ENCODE measurements around the gene LASP1.

- TF ChIP-seq CTCF (IDR thresholded peaks at IDR 0.05; ENCODE audit: insufficient read depth, low read length) (no peak), POLR2AphosphoS5 (IDR thresholded peaks at IDR 0.05; ENCODE audit: low read depth) (no peak), SPI1 (IDR thresholded peaks at IDR 0.05; ENCODE audit: borderline replicate concordance, low read depth) (no peak)
- TF ChIP-seq, protein P1, sequence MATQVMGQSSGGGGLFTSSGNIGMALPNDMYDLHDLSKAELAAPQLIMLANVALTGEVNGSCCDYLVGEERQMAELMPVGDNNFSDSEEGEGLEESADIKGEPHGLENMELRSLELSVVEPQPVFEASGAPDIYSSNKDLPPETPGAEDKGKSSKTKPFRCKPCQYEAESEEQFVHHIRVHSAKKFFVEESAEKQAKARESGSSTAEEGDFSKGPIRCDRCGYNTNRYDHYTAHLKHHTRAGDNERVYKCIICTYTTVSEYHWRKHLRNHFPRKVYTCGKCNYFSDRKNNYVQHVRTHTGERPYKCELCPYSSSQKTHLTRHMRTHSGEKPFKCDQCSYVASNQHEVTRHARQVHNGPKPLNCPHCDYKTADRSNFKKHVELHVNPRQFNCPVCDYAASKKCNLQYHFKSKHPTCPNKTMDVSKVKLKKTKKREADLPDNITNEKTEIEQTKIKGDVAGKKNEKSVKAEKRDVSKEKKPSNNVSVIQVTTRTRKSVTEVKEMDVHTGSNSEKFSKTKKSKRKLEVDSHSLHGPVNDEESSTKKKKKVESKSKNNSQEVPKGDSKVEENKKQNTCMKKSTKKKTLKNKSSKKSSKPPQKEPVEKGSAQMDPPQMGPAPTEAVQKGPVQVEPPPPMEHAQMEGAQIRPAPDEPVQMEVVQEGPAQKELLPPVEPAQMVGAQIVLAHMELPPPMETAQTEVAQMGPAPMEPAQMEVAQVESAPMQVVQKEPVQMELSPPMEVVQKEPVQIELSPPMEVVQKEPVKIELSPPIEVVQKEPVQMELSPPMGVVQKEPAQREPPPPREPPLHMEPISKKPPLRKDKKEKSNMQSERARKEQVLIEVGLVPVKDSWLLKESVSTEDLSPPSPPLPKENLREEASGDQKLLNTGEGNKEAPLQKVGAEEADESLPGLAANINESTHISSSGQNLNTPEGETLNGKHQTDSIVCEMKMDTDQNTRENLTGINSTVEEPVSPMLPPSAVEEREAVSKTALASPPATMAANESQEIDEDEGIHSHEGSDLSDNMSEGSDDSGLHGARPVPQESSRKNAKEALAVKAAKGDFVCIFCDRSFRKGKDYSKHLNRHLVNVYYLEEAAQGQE (IDR thresholded peaks at IDR 0.05; ENCODE audit: insufficient replicate concordance, low read depth), result no peak
Observed at GRCh38 chr17:38875477-38876075, 5.7 kb downstream of the LASP1 start.
